Measurements from ENCODE around the gene PRC1.

The PRC1 gene

GRCh38 chr15:90972133-90972532 is 22.2 kb downstream of the PRC1 start:
- no peak for TF ChIP-seq CTCF (IDR thresholded peaks at IDR 0.05; ENCODE audit: borderline replicate concordance, insufficient read depth, low read depth, low read length)
- no peak overlapping the region for H3K4me3 ChIP-seq (ENCODE audit: low read depth, low read length)

- no peak overlapping the region for H3K4me3 ChIP-seq (ENCODE audit: low read depth, low read length)
- no peak for TF ChIP-seq CTCF (IDR thresholded peaks at IDR 0.05; ENCODE audit: borderline replicate concordance, insufficient read depth, low read depth, low read length)
These were observed 24.1 kb downstream of the PRC1 start for GRCh38 chr15:90970274-90970673.

GRCh38 chr15:90968434-90968833 is 25.9 kb downstream of the PRC1 start:
- no peak overlapping the region for H3K4me3 ChIP-seq (ENCODE audit: low read depth, low read length)
- no peak for TF ChIP-seq CTCF (IDR thresholded peaks at IDR 0.05; ENCODE audit: borderline replicate concordance, insufficient read depth, low read depth, low read length)

- TF ChIP-seq CTCF (IDR thresholded peaks at IDR 0.05; ENCODE audit: borderline replicate concordance, insufficient read depth, low read depth, low read length) = no peak
- H3K4me3 ChIP-seq (ENCODE audit: low read depth, low read length) = no peak overlapping the region
These were observed 27.1 kb downstream of the PRC1 start for GRCh38 chr15:90967206-90967605.

GRCh38 chr15:90966262-90966661 is 28.1 kb downstream of the PRC1 start:
- no peak overlapping the region for H3K4me3 ChIP-seq (ENCODE audit: low read depth, low read length)
- no peak for TF ChIP-seq CTCF (IDR thresholded peaks at IDR 0.05; ENCODE audit: borderline replicate concordance, insufficient read depth, low read depth, low read length)

GRCh38 chr15:90962021-90962420 is 32.3 kb downstream of the PRC1 start:
- TF ChIP-seq CTCF (IDR thresholded peaks at IDR 0.05; ENCODE audit: borderline replicate concordance, insufficient read depth, low read depth, low read length) = no peak
- H3K4me3 ChIP-seq (ENCODE audit: low read depth, low read length) = no peak overlapping the region

- no peak overlapping the region for H3K4me3 ChIP-seq (ENCODE audit: low read depth, low read length)
- no peak for TF ChIP-seq CTCF (IDR thresholded peaks at IDR 0.05; ENCODE audit: borderline replicate concordance, insufficient read depth, low read depth, low read length)
These were observed 33.8 kb downstream of the PRC1 start for GRCh38 chr15:90960298-90961091.

Measured in GM12875 (cell line).